Gastrocnemius medialis (tissue), 4 donors: ENCODE measurements around the gene PRR5L.

Experiments
- POLR2A ChIP-seq, 2 donors: fragments of 450-650 bp; IDR thresholded peaks; one replicate each; pipeline ENCODE4 v1.6.1; 2017; ENCODE audit warnings: antibody characterized with exemption in 2 of 2, mild to moderate bottlenecking in 2 of 2, moderate library complexity in 2 of 2
- TF ChIP-seq, protein P1 (sequence below), 5 experiments: fragments of 450-650 bp in 3 of 5; fragments of 200-600 bp in 2 of 5; sonication (generic) in 2 of 5; IDR thresholded peaks in 4 of 5; conservative IDR thresholded peaks in 1 of 5; 1 replicate in 4 of 5; 2 replicates in 1 of 5; pipeline ENCODE4 v1.5.1; 2016 to 2019; ENCODE audit warnings: antibody characterized with exemption in 5 of 5, mild to moderate bottlenecking in 3 of 5, moderate library complexity in 3 of 5

DNA sequence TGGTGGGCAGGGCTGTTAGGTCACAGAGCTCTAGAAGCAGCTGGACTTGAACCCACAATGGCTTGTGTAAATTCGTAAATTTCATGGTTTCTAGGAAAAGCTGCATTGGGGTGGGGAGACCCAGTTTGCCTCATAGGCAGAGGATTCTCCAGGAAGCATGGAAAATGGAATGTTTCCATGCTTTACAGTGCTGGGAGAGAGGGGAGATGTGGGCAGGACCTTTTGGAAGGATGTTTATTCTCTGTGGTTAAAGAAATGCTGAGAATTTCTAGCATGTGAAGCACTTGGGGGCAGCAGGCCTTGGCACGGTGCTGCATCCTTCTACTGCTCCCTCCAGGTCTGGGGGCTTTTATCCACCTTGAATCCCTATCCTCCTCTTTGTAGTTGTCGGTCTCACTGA, 167.7 kb downstream of the PRR5L start:
- TF ChIP-seq, protein P1, sequence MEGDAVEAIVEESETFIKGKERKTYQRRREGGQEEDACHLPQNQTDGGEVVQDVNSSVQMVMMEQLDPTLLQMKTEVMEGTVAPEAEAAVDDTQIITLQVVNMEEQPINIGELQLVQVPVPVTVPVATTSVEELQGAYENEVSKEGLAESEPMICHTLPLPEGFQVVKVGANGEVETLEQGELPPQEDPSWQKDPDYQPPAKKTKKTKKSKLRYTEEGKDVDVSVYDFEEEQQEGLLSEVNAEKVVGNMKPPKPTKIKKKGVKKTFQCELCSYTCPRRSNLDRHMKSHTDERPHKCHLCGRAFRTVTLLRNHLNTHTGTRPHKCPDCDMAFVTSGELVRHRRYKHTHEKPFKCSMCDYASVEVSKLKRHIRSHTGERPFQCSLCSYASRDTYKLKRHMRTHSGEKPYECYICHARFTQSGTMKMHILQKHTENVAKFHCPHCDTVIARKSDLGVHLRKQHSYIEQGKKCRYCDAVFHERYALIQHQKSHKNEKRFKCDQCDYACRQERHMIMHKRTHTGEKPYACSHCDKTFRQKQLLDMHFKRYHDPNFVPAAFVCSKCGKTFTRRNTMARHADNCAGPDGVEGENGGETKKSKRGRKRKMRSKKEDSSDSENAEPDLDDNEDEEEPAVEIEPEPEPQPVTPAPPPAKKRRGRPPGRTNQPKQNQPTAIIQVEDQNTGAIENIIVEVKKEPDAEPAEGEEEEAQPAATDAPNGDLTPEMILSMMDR (IDR thresholded peaks at IDR 0.05 in 4 of 5, conservative IDR thresholded peaks at IDR 0.05 in 1 of 5) = no peak
- TF ChIP-seq POLR2A (IDR thresholded peaks at IDR 0.05) = no peak
